Naive thymus-derived CD4-positive, alpha-beta T cell (primary cell): ENCODE results near the gene ELFN2. TPM values are rescaled to one million over a fixed set of nuclear protein-coding genes. Genes with fewer than 3 reads are reported as not detected.

ENCODE experiments used
- ATAC-seq: fragments of 150-1000 bp; cut with Tn5 transposase; 2 replicates; pipeline ENCODE4 v1.10.0; 2021; ENCODE audit warnings: mild to moderate bottlenecking, moderate library complexity
- CTCF ChIA-PET: fragments of 350-600 bp; sonication (Branson Sonifier 250); formaldehyde crosslinking; loops from one replicate; lab custom pipeline; 2021; ENCODE audit warnings: antibody characterized with exemption; lab: Charles Lee
- POLR2A ChIA-PET: fragments of 350-600 bp; sonication (Branson Sonifier 250); formaldehyde crosslinking; loops from one replicate; lab custom pipeline; 2021; ENCODE audit warnings: antibody characterized with exemption, inconsistent platforms; lab: Charles Lee
- DNase-seq, 9 donors: peaks; one replicate each; pipeline versions ENCODE4 v3.0.0 to v3.0.0-alpha.2; 2020 to 2022; ENCODE audit warnings: mixed read lengths in 1 of 9
- H3K27ac ChIP-seq: one replicate; pipeline ENCODE4 v1.7.0; 2013; ENCODE audit warnings: mild to moderate bottlenecking, low read depth, low read length, moderate library complexity
- H3K27me3 ChIP-seq, 2 donors: one replicate each; pipeline ENCODE4 v1.7.0; 2013; ENCODE audit warnings: low read length in 2 of 2, mild to moderate bottlenecking in 2 of 2, moderate library complexity in 2 of 2; ENCODE audit not compliant: control insufficient read depth in 2 of 2, insufficient read depth in 2 of 2
- H3K36me3 ChIP-seq, 3 experiments: 1 replicate in 2 of 3; 2 replicates in 1 of 3; pipeline ENCODE4 v1.7.0; 2013; ENCODE audit warnings: low read length in 3 of 3, mild to moderate bottlenecking in 3 of 3, moderate library complexity in 1 of 3; ENCODE audit not compliant: insufficient read depth in 3 of 3, control insufficient read depth in 2 of 3
- H3K4me1 ChIP-seq, 2 donors: one replicate each; pipeline ENCODE4 v1.7.0; 2013; ENCODE audit warnings: low read length in 2 of 2, mild to moderate bottlenecking in 2 of 2, moderate library complexity in 1 of 2; ENCODE audit not compliant: control insufficient read depth in 2 of 2, insufficient read depth in 2 of 2
- H3K4me3 ChIP-seq: 2 replicates; pipeline ENCODE4 v1.7.0; 2013; ENCODE audit warnings: mild to moderate bottlenecking, low read length
- H3K9me3 ChIP-seq, 3 experiments: 1 replicate in 2 of 3; 2 replicates in 1 of 3; pipeline ENCODE4 v1.7.0; 2013; ENCODE audit warnings: low read length in 3 of 3; ENCODE audit not compliant: control insufficient read depth in 2 of 3
- H3K27ac Mint-ChIP-seq, 9 donors: one replicate each; pipeline ENCODE4 v1.8.0; 2020 to 2022; ENCODE audit warnings: mixed read lengths in 9 of 9, mild to moderate bottlenecking in 8 of 9, moderate library complexity in 5 of 9, inconsistent platforms in 2 of 9
- H3K27me3 Mint-ChIP-seq, 5 donors: one replicate each; pipeline ENCODE4 v1.8.0; 2021 to 2022; ENCODE audit warnings: mixed read lengths in 5 of 5, mild to moderate bottlenecking in 1 of 5
- H3K36me3 Mint-ChIP-seq, 5 donors: one replicate each; pipeline ENCODE4 v1.8.0; 2020 to 2022; ENCODE audit warnings: mixed read lengths in 5 of 5, mild to moderate bottlenecking in 3 of 5, inconsistent platforms in 1 of 5
- H3K4me1 Mint-ChIP-seq, 7 donors: one replicate each; pipeline ENCODE4 v1.8.0; 2020 to 2022; ENCODE audit warnings: mixed read lengths in 7 of 7, mild to moderate bottlenecking in 3 of 7, inconsistent platforms in 1 of 7
- H3K4me3 Mint-ChIP-seq, 10 donors: one replicate each; pipeline ENCODE4 v1.8.0; 2020 to 2022; ENCODE audit warnings: mild to moderate bottlenecking in 10 of 10, mixed read lengths in 10 of 10, moderate library complexity in 6 of 10, inconsistent platforms in 2 of 10
- H3K9me3 Mint-ChIP-seq, 11 donors: one replicate each; pipeline ENCODE4 v1.8.0; 2020 to 2022; ENCODE audit warnings: mixed read lengths in 11 of 11, mild to moderate bottlenecking in 4 of 11, inconsistent platforms in 1 of 11, moderate library complexity in 1 of 11
- intact Hi-C, 2 donors: fragments of 100-400 bp; cut with micrococcal nuclease; formaldehyde crosslinking; loops; one replicate each; pipeline ENCODE4 v1.15.1; 2023
- polyA plus RNA-seq, 2 donors: library from polyadenylated mRNA; unstranded; fragments of 300-500 nt; fragmentation: Illumina TruSeq; gene quantifications; one replicate each; pipeline ENCODE4 v1.2.3, GENCODE V29; 2021
- total RNA-seq, 6 experiments: library from RNA in 5 of 6; stranded (reverse) in 5 of 6; gene quantifications; 1 replicate in 5 of 6; 2 replicates in 1 of 6; pipeline ENCODE4 v1.2.3 and lab custom pipeline; 2021 to 2026

Gene ELFN2
- total and polyA plus RNA-seq, 7 experiments from 2014 or later: 0.10 to 0.66 (median 0.57) TPM; not detected in 2

DNA sequence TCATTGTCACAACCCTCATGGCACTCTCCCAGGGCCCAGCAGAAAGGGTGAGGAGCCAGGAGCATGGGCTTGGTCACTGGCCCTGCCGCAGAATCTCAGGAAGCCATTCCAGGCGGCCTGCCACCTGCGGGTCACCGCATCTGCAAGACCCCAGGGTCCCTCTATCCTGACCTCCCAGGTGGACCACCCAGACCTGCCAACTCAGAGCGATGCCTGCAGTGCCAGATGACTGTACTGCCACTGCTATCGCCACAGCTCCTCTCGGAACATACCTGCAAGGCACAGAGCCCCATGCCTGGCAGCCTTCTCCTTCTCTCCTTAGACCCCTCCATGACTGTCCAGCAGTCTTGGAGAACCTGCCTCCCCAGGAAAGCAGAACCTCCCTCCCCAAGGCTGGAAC is 26.4 kb upstream of the ELFN2 start:
- Histone ChIP-seq H3K9me3 (no peaks in the 10 kb centered on the region), H3K36me3 (peaks cover 0 to 6% (median 0%) of the 10 kb centered on the region in 3 experiments), H3K4me1 (no peaks in the 10 kb centered on the region), H3K4me3 (no peak overlapping the region), H3K27me3 (no peaks in the 10 kb centered on the region), H3K27ac (no peak overlapping the region)
- intact Hi-C loops: no loop called here
- peaks cover 0 to 26% (median 0%) of the 10 kb centered on the region in 5 donors for H3K36me3 Mint-ChIP-seq
- H3K9me3 Mint-ChIP-seq: no peaks in the 10 kb centered on the region
- no peak for DNase-seq
- no peak for ATAC-seq
- no peak overlapping the region for H3K4me3 Mint-ChIP-seq
- no peak overlapping the region for H3K27ac Mint-ChIP-seq
- ChIA-PET POLR2A (no interaction called here), CTCF (interaction anchor here (1.2 kb wide), 1 partner anchor 332 kb away, joined by 3 read pairs; no protein-coding TSS in a partner anchor)
- H3K27me3 Mint-ChIP-seq: no peaks in the 10 kb centered on the region
- peaks cover 6 to 16% (median 13%) of the 10 kb centered on the region in 7 donors for H3K4me1 Mint-ChIP-seq

DNA sequence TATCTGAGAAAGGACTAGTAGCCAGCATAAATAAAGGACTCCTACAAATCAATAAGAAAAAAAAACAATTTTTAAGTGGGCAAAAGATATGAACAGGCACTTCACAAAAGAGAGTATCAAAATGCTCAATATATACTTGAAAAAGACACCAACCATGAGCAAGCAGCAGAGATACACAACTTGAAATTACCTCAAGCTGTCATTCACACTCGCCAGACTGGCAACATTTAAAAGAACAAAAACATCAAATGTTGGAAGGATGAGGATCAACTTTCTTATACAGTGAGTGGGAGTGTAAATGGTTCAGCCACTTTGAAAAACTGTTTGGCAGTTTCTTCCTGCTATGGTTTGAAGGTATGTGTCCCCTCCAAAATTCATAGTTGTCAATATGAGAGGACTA is 23.9 kb upstream of the ELFN2 start:
- Histone ChIP-seq H3K9me3 (no peaks in the 10 kb centered on the region), H3K36me3 (peaks cover 0 to 6% (median 0%) of the 10 kb centered on the region in 3 experiments), H3K27me3 (no peaks in the 10 kb centered on the region), H3K4me3 (no peak overlapping the region), H3K27ac (no peak overlapping the region), H3K4me1 (no peaks in the 10 kb centered on the region)
- ATAC-seq (no peak), DNase-seq (no peak)
- intact Hi-C loops: no loop called here
- CTCF ChIA-PET: no interaction called here
- no peaks in the 10 kb centered on the region for H3K27me3 Mint-ChIP-seq
- H3K36me3 Mint-ChIP-seq: peaks cover 0 to 27% (median 0%) of the 10 kb centered on the region in 5 donors
- H3K9me3 Mint-ChIP-seq: no peaks in the 10 kb centered on the region
- H3K4me1 Mint-ChIP-seq: peaks cover 6 to 13% (median 9%) of the 10 kb centered on the region in 7 donors
- POLR2A ChIA-PET: interaction anchor here (1.2 kb wide), 1 partner anchor 33 kb away, joined by 3 read pairs; no protein-coding TSS in a partner anchor
- no peak overlapping the region for H3K4me3 Mint-ChIP-seq
- H3K27ac Mint-ChIP-seq: peak overlapping the region in 1 of 9 donors; percentile 32

GRCh38 chr22:37449331-37450001 is 22.2 kb upstream of the ELFN2 start:
- Histone ChIP-seq H3K9me3 (no peaks in the 10 kb centered on the region), H3K27me3 (no peaks in the 10 kb centered on the region), H3K36me3 (no peaks in the 10 kb centered on the region), H3K4me3 (no peak overlapping the region), H3K27ac (no peak overlapping the region), H3K4me1 (no peaks in the 10 kb centered on the region)
- Mint-ChIP-seq H3K27ac (no peak overlapping the region), H3K4me3 (no peak overlapping the region), H3K9me3 (no peaks in the 10 kb centered on the region), H3K36me3 (peaks cover 0 to 18% (median 0%) of the 10 kb centered on the region in 5 donors), H3K27me3 (peaks cover 0 to 2% (median 0%) of the 10 kb centered on the region in 5 donors), H3K4me1 (peaks cover 4 to 13% (median 9%) of the 10 kb centered on the region in 7 donors)
- intact Hi-C loops: no loop called here
- DNase-seq: no peak
- ATAC-seq: no peak
- ChIA-PET CTCF (interaction anchor here (0.6 to 1.7 kb wide), 6 partner anchors 16 to 1423 kb away, joined by 3 to 5 read pairs (median 4); no protein-coding TSS in a partner anchor), POLR2A (interaction anchor here (0.9 kb wide), 1 partner anchor 135 kb away, joined by 3 read pairs; no protein-coding TSS in a partner anchor)

GRCh38 chr22:37448516-37449127 is 21.3 kb upstream of the ELFN2 start:
- POLR2A ChIA-PET: no interaction called here
- CTCF ChIA-PET: interaction anchor here (0.6 kb wide), 1 partner anchor 241 kb away, joined by 5 read pairs; no protein-coding TSS in a partner anchor
- Histone ChIP-seq H3K4me1 (no peaks in the 10 kb centered on the region), H3K4me3 (no peak overlapping the region), H3K27ac (no peak overlapping the region), H3K36me3 (no peaks in the 10 kb centered on the region), H3K9me3 (no peaks in the 10 kb centered on the region), H3K27me3 (no peaks in the 10 kb centered on the region)
- Mint-ChIP-seq H3K27me3 (peaks cover 0 to 2% (median 0%) of the 10 kb centered on the region in 5 donors), H3K27ac (no peak overlapping the region), H3K4me1 (peaks cover 4 to 13% (median 9%) of the 10 kb centered on the region in 7 donors), H3K9me3 (no peaks in the 10 kb centered on the region), H3K36me3 (peaks cover 0 to 18% (median 0%) of the 10 kb centered on the region in 5 donors), H3K4me3 (no peak overlapping the region)
- no peak for DNase-seq
- no peak for ATAC-seq
- intact Hi-C loops: no loop called here

DNA sequence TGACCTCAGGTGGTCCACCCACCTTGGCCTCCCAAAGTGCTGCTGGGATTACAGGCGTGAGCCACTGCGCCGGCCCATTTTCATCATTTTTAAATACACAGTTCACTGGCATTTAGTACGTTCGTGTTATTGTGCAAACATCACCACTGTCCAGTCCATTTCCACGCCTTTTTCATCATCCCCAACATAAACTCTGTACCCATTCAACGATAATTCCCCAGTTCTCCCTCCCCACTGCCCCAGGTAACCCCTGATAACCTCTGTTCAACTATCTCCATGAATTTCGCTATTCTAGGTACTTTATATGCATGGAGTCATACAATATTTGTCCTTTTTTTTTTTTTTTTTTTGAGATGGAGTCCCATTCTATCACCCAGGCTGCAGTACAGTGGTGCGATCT is 18.2 kb upstream of the ELFN2 start:
- ATAC-seq (no peak), DNase-seq (no peak)
- H3K36me3 Mint-ChIP-seq: peaks cover 0 to 20% (median 4%) of the 10 kb centered on the region in 5 donors
- no peak overlapping the region for H3K27ac Mint-ChIP-seq
- Histone ChIP-seq H3K27ac (no peak overlapping the region), H3K4me1 (no peaks in the 10 kb centered on the region), H3K9me3 (no peaks in the 10 kb centered on the region), H3K36me3 (no peaks in the 10 kb centered on the region), H3K27me3 (no peaks in the 10 kb centered on the region), H3K4me3 (no peak overlapping the region)
- CTCF ChIA-PET: no interaction called here
- POLR2A ChIA-PET: no interaction called here
- peaks cover 4 to 9% (median 6%) of the 10 kb centered on the region in 7 donors for H3K4me1 Mint-ChIP-seq
- peaks cover 0 to 7% (median 1%) of the 10 kb centered on the region in 11 donors for H3K9me3 Mint-ChIP-seq
- H3K27me3 Mint-ChIP-seq: peaks cover 0 to 9% (median 3%) of the 10 kb centered on the region in 5 donors
- intact Hi-C loops: no loop called here
- H3K4me3 Mint-ChIP-seq: no peak overlapping the region

DNA sequence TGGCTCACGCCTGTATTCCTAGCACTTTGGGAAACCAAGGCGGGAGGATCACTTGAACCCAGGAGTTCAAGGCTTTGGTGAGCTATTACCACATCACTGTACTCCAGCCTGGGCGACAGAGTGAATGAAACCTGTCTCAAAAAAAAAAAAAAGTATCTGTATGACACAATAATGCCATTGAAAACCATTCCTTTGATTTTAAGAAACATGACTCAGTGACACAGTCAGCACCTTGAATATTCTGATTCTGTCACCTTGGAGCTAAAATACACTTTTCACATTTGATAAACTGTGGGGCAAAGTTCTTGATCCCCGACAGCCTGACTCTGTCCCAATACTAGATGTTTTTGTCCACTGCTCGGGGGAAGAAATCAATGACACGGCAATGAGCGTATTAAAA is 16.7 kb upstream of the ELFN2 start:
- Mint-ChIP-seq H3K4me1 (peaks cover 0 to 3% (median 0%) of the 10 kb centered on the region in 7 donors), H3K36me3 (peaks cover 0 to 25% (median 5%) of the 10 kb centered on the region in 5 donors), H3K27me3 (peaks cover 0 to 12% (median 3%) of the 10 kb centered on the region in 5 donors), H3K9me3 (peaks cover 0 to 7% (median 2%) of the 10 kb centered on the region in 11 donors), H3K4me3 (no peak overlapping the region), H3K27ac (no peak overlapping the region)
- ChIA-PET POLR2A (no interaction called here), CTCF (no interaction called here)
- no peaks in the 10 kb centered on the region for H3K4me1 ChIP-seq
- no peak for ATAC-seq
- H3K27ac ChIP-seq: no peak overlapping the region
- intact Hi-C loops: no loop called here
- H3K9me3 ChIP-seq: no peaks in the 10 kb centered on the region
- H3K27me3 ChIP-seq: no peaks in the 10 kb centered on the region
- no peak overlapping the region for H3K4me3 ChIP-seq
- no peak for DNase-seq
- no peaks in the 10 kb centered on the region for H3K36me3 ChIP-seq
